ENCODE measurements around the gene PDZD7. TPM values are rescaled to one million over a fixed set of nuclear protein-coding genes. Genes with fewer than 3 reads are reported as not detected.

Gene PDZD7
- polyA plus RNA-seq, 1 donor from 2014 or later, result 1.5 TPM

DNA sequence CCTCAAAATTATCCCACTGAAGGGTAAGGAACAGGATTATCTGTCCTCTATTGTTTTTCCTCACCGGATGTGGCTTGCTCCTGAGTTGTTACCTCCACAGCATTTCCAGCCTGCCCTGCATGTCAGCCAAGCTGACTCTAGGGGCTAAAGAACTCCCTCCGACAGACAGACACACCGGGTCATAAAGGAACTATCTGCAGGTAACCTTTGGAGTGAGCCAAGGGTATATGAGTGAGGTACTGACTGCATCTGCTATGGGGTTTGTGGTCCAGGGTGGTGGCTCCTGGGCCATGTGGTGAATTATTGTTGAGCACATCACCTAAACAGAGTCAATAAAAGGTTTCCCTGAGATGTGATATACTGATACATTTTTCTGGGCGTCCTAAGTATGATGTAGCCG lies 23.9 kb upstream of the PDZD7 start:
- Histone ChIP-seq H3K4me3 (ENCODE audit: low read length) (no peak overlapping the region), H3F3A (ENCODE audit: insufficient read depth, low read length, poor library complexity, severe bottlenecking) (no peaks in the 10 kb centered on the region), H3K9ac (ENCODE audit: low read length) (no peak overlapping the region), H3K9me2 (ENCODE audit: insufficient read depth, low read length) (no peaks in the 10 kb centered on the region), H3K79me2 (replicated peaks; ENCODE audit: insufficient read depth, low read length) (no peaks in the 10 kb centered on the region), H4K20me1 (ENCODE audit: insufficient read depth) (no peaks in the 10 kb centered on the region), H3K36me3 (ENCODE audit: insufficient read depth, low read length) (no peaks in the 10 kb centered on the region), H3K9me3 (ENCODE audit: low read length) (no peaks in the 10 kb centered on the region), H3K27me3 (ENCODE audit: insufficient read depth, low read depth, low read length) (peaks cover 23% of the 10 kb centered on the region), H2AFZ (ENCODE audit: low read depth, low read length) (no peak overlapping the region), H3K4me2 (ENCODE audit: low read length) (no peak overlapping the region), H3K27ac (ENCODE audit: low read length) (no peak overlapping the region)
- TF ChIP-seq EP300 (conservative IDR thresholded peaks at IDR 0.05; ENCODE audit: poor library complexity, severe bottlenecking) (no peak), RAD21 (conservative IDR thresholded peaks at IDR 0.05) (no peak), SMC3 (conservative IDR thresholded peaks at IDR 0.05; ENCODE audit: poor library complexity) (no peak)
- TF ChIP-seq, protein P1, sequence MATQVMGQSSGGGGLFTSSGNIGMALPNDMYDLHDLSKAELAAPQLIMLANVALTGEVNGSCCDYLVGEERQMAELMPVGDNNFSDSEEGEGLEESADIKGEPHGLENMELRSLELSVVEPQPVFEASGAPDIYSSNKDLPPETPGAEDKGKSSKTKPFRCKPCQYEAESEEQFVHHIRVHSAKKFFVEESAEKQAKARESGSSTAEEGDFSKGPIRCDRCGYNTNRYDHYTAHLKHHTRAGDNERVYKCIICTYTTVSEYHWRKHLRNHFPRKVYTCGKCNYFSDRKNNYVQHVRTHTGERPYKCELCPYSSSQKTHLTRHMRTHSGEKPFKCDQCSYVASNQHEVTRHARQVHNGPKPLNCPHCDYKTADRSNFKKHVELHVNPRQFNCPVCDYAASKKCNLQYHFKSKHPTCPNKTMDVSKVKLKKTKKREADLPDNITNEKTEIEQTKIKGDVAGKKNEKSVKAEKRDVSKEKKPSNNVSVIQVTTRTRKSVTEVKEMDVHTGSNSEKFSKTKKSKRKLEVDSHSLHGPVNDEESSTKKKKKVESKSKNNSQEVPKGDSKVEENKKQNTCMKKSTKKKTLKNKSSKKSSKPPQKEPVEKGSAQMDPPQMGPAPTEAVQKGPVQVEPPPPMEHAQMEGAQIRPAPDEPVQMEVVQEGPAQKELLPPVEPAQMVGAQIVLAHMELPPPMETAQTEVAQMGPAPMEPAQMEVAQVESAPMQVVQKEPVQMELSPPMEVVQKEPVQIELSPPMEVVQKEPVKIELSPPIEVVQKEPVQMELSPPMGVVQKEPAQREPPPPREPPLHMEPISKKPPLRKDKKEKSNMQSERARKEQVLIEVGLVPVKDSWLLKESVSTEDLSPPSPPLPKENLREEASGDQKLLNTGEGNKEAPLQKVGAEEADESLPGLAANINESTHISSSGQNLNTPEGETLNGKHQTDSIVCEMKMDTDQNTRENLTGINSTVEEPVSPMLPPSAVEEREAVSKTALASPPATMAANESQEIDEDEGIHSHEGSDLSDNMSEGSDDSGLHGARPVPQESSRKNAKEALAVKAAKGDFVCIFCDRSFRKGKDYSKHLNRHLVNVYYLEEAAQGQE (IDR thresholded peaks at IDR 0.05; ENCODE audit: borderline replicate concordance), result no peak

DNA sequence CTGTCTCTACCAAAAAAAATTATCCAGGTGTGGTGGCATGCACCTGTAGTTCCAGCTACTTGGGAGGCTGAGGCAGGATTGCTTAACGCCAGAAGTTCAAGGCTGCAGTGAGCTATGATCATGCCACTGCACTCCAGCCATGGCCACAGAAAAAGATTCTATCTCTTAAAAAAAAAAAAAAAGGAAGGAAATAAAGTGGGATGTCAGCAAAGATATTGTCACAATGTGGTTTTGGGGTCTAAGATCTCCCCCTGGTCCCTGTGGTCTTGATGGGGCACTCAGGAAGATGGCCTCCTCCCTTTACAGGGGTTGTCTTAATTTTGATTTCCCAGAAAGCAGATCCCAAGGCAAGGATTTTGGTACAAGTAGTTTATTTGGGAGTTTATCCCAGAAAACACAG lies 23.4 kb upstream of the PDZD7 start:
- H3K79me2 ChIP-seq (replicated peaks; ENCODE audit: insufficient read depth, low read length), result no peaks in the 10 kb centered on the region
- H3K9ac ChIP-seq (ENCODE audit: low read length), result no peak overlapping the region
- TF ChIP-seq EZH2 (IDR thresholded peaks at IDR 0.05; ENCODE audit: borderline replicate concordance, insufficient read depth, low read length, poor library complexity, severe bottlenecking), result no peak
- no peak for TF ChIP-seq RAD21 (conservative IDR thresholded peaks at IDR 0.05)
- no peak for TF ChIP-seq EP300 (conservative IDR thresholded peaks at IDR 0.05; ENCODE audit: poor library complexity, severe bottlenecking)
- no peak for TF ChIP-seq POLR2AphosphoS5 (IDR thresholded peaks at IDR 0.05)
- TF ChIP-seq, protein P1 (IDR thresholded peaks at IDR 0.05; ENCODE audit: borderline replicate concordance), result no peak
- no peak for TF ChIP-seq SMC3 (conservative IDR thresholded peaks at IDR 0.05; ENCODE audit: poor library complexity)
- TF ChIP-seq MXI1 (conservative IDR thresholded peaks at IDR 0.05; ENCODE audit: poor library complexity, severe bottlenecking), result no peak
- TF ChIP-seq TAF1 (IDR thresholded peaks at IDR 0.05; ENCODE audit: low read depth), result no peak
- no peaks in the 10 kb centered on the region for H3K9me3 ChIP-seq (ENCODE audit: low read length)
- no peaks in the 10 kb centered on the region for H3K9me2 ChIP-seq (ENCODE audit: insufficient read depth, low read length)
- peaks cover 29% of the 10 kb centered on the region for H3K27me3 ChIP-seq (ENCODE audit: insufficient read depth, low read depth, low read length)
- H3K36me3 ChIP-seq (ENCODE audit: insufficient read depth, low read length), result no peaks in the 10 kb centered on the region
- H3K27ac ChIP-seq (ENCODE audit: low read length), result no peak overlapping the region
- H2AFZ ChIP-seq (ENCODE audit: low read depth, low read length), result no peak overlapping the region
- no peaks in the 10 kb centered on the region for H4K20me1 ChIP-seq (ENCODE audit: insufficient read depth)
- no peak overlapping the region for H3K4me2 ChIP-seq (ENCODE audit: low read length)
- no peak overlapping the region for H3K4me3 ChIP-seq (ENCODE audit: low read length)
- H3F3A ChIP-seq (ENCODE audit: insufficient read depth, low read length, poor library complexity, severe bottlenecking), result no peaks in the 10 kb centered on the region

Measured in neural cell (in vitro differentiated cells).